HG02870 (cell line): ENCODE data around the gene ATRN.
"Not testable (repeated sequence)": the region's sequence is repeated elsewhere in the genome, so short reads cannot be mapped to it uniquely, and the experiment has no call there.

Experiments used
- ATAC-seq: cut with Tn5 transposase; IDR thresholded peaks from one replicate; pipeline ENCODE4 v1.9.1; 2021; ENCODE audit warnings: mild to moderate bottlenecking, moderate library complexity; ENCODE audit not compliant: unreplicated experiment

ATRN gene

DNA sequence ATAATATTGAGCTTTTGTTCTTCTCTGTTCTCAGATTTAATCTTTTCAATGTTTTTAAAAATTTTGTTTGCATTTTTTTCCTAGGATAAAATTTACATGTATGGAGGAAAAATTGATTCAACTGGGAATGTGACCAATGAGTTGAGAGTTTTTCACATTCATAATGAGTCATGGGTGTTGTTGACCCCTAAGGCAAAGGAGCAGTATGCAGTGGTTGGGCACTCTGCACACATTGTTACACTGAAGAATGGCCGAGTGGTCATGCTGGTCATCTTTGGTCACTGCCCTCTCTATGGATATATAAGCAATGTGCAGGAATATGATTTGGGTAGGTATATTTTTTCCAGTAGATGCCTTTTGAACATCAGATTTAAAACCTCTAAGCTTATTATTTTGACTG lies 89.8 kb downstream of the ATRN start:
- no peak for ATAC-seq

DNA sequence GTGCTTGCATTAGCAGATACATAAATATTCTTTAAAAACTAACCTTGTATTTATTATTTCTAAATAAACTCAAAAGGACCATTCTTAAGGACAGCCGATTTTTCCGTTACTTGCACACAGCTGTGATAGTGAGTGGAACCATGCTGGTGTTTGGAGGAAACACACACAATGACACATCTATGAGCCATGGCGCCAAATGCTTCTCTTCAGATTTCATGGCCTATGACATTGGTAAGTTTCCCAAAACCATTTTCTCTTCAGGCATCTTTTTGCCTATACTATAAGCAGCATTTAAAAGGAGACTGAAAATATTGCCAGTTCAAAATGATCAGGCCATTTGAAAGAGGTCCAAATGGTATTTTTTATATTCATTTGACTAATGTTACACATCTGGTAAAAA lies 92.3 kb downstream of the ATRN start:
- no peak for ATAC-seq

DNA sequence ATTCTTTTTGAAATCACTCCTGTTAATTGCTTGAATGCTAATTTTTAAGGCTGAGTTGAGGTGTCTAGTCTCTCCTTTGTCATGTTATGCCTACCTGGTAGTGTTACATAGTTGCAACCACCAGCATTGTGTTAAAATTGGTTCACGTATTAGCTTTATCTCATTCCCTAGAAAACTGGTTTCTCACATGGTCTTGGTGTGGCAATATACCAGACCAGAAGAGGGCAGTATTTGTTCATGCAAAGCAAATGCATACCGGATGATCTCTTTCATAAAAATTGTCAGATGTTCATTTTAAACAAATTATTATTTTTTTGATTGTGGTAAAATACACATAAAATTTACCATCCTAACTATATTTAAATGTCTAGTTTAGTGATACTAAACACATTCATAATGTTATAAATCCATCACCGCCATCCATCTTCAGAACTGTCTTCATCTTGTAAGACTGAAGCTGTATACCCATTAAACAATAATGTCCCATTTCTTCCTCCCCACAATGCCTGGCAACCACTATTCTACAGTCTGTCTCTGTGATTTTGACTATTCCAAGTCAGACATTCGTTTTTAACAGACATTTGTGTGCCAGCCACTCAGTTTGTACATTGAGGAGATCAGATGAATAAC lies 92.8 kb downstream of the ATRN start:
- no peak for ATAC-seq

DNA sequence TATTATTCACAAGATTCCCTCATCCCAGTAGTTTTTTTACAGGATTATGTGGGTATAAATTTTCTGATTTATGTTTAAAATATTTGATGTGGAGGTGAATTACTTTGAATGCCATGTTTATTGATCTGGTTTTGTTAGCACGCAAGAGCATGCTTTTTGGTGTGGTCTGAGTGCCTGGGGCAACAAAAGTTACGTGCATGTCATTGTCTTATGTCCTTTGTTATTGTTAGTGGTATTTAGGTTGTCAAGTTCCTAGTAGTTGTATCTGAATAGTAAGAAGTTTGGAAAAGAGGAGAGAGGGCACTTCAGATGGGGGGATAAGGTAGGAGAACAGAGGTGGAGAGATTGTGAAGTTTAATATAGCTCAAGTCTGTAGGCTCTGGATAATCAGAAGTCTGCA lies 95.0 kb downstream of the ATRN start:
- ATAC-seq, result no peak

DNA sequence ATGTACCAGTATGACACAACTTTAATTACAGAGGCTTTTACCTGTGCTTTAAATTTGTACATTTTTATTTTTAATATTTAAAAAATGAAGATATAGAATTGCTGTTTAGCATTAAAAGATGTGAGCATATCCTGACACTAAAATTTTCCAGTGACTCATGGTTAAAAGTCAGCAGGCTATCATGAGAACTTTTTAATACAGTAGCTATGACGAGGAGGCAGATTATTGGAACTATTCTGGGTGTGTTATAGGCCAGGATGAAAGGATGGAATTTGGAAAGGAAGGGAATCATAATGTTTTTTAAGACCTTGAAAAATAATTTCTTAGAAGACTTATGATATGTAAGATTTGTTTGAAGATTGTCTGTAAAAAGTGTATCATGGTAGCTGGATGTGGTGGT lies 101.3 kb downstream of the ATRN start:
- ATAC-seq, result no peak

DNA sequence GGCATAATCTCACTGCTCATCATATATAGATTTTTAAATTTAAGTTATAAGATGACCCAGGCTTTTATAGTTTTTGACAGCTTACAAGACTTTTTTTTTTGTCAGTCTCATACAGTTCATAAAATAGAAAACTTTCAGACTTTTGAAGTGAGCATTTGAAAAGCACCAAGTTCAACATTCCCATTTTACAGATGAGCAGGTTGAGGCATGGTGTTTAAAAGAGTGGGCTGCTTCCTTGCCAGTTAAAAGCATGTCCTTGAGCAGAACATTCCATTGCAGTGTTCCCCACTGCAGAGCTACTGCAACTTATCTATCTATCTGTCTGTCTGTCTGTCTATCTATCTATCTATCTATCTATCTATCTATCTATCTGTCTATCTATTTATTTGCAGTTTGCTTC lies 105.5 kb downstream of the ATRN start:
- no peak for ATAC-seq

DNA sequence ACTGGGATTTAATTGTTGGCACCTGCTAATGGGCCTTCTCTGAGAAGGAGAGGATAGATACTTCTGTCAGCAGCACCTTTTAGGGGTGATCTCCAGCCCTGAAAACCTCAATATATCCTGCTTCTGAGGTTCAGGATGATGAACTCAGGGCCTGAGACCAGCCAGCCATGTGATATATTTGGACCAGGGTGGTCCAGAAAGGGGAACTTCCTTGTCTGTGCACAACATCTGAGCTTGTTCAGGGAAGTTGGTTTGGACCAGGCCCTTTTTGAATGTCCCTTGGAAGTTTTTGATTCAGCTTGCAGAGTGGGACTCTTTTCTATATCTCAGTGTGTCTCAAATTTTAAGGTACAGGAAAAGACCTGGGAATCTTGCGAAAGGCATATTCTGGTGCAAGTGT lies 106.5 kb downstream of the ATRN start:
- no peak for ATAC-seq

DNA sequence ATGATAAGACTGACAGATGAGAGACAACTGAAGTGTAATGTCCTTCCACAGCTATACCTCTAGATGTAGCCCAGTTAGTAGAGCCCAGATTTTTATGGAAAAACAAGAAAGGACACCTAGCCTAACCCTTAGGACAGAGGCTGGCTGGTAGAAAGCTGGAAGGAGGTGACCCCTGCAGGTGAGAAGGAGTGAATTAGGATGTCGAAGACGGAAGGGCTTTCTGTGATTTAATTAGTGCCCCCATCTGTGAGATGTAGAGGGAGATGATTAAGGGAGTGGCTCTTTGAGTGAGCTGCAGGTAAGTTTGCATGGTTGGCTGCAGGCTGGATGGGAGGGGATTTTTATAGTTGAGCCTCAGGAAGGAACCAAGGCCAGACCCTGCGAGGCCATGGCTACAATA lies 109.6 kb downstream of the ATRN start:
- ATAC-seq, result no peak

DNA sequence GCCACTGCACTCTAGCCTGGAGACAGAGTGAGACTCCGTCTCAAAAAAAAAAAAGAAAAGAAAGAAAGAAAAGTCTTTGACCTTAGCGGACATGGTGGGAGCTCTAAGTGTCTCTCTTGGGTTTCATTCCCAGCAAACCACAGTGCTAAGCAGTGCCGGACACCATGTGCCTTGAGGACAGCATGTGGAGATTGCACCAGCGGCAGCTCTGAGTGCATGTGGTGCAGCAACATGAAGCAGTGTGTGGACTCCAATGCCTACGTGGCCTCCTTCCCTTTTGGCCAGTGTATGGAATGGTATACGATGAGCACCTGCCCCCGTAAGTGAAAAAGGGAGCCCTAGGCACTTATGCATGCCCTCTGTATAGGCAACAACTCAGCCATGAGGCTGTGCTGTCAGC lies 112.9 kb downstream of the ATRN start:
- ATAC-seq, result no peak

DNA sequence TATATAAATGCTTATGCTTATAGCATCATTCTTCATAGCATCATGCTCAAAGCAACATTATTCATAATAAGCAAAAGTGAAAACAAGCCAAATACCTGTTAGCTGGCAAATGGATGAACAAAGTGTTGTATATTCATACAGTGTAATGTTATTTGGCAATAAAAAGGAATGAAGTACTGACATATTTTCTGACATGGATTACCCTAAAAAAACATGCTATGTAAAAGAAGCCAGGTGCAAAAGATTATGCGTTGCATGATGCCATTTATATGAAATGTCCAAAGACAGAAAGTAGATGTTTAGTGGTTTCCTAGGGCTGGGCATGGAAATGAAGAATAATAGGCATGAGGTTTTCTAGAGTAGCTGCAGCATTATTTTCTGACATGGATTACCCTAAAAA lies 115.3 kb downstream of the ATRN start:
- no peak for ATAC-seq

DNA sequence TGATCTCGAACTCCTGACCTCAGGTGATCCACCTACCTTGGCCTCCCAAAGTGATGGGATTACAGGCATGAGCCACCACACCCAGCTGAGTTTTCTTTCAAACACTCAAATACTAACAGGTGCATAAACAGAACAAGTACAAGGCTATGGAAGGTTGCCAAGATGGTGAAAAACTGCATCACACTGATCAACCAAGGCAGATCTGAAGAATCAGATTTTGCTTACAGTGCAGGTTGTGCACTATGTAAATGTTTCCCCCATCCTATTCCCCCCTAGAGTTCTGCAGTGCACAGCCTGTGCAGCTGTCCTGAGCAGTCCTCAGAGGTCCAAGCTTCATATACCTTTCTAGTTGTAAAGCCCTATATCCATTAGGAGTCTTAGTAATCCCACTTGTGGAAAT lies 119.3 kb downstream of the ATRN start:
- ATAC-seq, result no peak

DNA sequence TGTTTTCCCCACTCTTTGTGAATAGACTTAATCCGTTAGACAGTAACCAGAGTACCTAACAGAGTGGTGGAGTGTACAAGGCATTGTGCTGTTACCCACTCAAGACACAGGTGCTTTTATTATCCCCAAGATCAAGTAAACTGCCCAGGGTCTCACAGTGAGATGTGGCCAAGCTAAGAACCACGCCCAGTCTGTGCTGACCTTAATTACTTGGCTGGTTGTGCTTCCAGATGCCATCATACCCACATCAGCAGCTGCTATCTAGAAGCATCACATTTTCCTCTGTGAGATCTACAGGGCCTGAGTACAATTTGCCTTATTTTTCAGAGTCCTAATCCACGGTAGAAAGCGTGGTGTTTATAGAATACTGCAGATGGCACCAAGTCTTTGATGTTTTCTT lies 122.1 kb downstream of the ATRN start:
- no peak for ATAC-seq

DNA sequence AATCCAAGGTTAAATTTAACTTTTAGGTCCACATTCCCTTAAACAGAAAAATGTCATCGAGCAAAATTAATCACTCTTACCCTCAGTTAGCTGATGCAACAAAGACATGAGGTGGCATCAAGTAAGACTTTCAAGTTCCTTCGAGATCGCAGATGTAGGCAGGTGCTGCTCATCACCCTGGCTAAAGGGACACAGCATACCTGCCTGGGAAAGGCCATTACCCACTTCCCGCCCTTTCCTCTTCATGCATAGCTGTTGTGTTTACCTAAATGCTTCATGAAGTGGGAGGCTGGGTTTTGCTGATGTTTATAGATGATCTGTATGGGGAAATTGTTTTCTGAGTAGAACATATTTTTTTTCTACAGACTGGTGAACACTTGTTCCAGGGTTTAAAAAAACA lies 124.7 kb downstream of the ATRN start:
- no peak for ATAC-seq

DNA sequence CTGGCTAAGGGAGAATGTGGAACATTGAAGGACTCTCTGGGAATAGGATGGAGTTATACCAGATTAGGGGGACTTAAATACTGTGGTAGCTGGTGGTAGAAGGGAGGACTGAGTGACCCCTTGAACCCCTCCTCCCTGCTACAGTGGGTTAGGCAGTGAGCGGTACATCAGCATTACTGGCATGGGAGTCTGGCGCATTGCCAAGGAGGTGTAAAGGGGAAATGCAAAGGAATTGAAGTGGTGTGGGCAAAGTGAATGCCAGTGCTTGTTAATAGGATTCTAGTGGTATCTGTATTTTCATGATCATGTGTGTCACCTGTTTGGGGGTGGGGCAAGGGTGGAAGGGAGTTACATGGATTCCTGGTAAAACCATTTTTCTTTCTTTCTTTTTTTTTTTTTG lies 132.3 kb downstream of the ATRN start:
- no peak for ATAC-seq

DNA sequence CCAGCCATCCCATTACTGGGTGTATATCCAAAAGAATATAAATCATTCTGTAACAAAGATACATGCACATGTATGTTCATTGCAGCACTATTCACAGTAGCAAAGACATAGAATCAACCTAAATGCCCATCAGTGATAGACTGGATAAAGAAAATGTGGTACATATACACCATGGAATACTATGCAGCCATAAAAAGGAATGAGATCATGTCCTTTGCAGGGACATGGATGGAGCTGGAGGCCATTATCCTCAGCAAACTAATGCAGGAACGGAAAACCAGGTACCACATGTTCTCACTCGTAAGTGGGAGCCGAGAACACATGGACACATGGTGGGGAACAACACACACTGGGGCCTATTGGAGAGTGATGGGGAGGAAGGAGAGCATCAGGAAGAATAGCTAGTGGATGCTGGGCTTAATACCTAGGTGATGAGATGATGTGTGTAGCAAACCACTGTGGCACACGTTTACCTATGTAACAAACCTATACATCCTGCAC lies 134.6 kb downstream of the ATRN start:
- not testable (repeated sequence) for ATAC-seq

DNA sequence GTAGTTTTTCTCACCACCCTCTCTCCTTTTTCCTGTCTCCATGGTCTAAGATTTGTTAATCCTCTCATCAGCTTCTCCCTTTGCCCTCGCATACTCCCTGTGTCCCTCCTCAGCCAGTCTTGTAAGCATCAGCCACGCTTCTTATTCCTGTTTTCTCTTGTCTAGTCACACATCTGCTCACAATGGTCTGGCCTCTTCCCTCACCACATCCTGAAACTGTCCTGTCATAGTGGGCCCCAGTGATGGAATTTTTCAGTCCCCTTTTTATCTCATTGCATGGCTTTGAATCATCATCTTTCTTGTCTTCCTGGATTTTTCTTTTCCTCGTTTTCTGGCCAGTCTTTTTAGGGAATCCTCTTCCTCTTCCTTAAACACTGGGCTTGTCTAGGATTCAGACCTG lies 135.2 kb downstream of the ATRN start:
- no peak for ATAC-seq

DNA sequence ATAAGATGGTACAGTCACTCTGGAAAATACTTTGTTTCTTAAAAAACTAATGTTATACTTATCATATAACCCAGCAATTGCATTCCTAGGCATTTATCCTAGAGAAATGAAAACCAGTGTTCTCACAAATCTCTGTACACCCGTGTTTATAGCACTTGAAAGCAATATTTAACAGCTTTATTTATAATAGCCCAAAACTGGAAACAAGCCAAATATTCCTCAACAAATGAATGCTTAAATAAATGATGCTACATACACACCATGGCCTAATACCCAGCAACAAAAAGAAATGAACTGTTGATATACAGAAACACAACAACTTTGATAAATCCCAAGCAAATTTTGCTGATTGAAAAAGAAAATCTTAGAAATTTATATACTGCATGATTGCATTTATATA lies 141.1 kb downstream of the ATRN start:
- no peak for ATAC-seq

DNA sequence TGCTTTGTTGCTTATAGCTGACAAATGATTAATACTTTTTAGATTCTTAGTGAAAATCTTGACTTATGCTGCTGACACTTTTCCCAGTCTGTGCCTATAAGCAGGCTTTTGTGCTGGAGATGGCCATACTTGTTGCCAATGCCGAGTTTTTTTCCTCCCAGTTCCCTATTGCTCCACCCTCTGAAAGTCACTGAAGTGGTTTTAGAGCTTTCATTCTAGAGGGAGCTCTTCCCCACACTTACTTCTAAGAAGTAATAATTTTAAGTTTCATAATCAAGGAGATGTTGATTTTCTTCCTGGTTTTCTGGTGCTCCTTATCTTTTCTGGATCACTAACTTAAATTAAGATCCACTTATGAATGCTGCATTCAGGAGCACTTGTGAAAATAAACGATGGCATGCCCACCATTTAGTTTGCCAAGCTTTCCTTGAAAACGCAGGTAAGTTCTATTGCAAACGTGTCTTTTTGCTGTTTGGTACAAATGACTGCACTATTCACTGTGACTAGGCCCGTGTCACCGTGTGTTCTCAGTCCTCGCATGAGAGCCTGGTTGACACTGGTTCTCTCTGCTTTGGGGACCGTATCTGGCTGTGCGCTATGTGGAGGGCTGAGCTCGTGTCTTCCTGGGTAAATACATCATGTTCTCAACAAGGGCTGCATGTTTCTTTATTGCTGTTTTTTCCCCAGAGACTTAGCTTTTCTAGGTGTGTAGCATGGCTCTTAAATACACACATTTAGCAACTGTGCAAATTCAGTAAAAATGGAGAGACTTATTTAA lies 142.2 kb downstream of the ATRN start:
- no peak for ATAC-seq

DNA sequence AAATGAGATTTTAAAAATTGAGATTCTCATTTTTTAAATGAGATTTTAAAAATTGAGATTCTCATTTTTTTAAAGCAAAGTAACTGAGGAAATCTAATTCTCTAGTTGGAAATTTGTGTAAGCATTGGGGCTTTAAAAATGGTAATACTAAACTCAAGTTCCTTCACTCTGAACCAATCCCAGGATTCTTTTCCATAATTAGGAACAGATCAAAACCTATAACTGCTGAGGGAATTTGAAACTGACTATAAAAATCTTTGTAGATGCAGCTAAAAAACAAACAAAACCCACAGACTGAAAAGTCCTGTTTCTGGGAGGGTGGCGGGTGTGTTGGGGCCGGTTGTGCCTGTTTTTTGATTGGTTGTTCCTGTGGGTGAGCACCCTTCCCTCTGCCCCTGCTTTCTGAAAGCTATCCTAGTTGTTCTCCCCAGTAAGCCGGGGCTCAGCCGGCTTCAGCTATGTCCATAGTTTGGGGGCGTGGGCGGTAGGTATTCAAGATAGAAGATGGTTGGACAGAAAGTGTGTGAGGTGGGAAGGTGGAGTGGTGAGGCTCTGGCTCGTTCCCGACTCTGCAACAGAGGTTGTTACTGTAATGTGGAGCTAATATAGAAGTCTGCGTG lies 143.1 kb downstream of the ATRN start:
- ATAC-seq, result no peak

DNA sequence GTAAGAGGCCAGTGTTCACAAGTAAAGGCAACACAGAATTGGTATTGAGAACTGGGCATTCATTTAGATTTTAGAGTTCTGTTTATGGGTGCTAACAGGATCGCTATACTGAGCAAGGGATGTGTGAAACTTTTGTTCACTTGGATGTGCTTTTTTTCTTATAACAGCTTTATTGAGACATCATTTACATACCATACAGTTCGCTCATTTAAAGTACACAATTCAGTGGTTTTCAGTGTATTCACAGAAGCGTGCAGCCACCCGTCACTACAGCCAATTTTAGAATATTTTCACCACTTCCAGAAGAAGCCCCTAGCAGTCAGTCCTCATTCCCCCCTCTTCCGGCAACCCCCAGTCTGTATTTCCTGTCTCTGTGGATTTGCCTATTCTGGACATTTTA lies 143.6 kb downstream of the ATRN start:
- ATAC-seq, result no peak

DNA sequence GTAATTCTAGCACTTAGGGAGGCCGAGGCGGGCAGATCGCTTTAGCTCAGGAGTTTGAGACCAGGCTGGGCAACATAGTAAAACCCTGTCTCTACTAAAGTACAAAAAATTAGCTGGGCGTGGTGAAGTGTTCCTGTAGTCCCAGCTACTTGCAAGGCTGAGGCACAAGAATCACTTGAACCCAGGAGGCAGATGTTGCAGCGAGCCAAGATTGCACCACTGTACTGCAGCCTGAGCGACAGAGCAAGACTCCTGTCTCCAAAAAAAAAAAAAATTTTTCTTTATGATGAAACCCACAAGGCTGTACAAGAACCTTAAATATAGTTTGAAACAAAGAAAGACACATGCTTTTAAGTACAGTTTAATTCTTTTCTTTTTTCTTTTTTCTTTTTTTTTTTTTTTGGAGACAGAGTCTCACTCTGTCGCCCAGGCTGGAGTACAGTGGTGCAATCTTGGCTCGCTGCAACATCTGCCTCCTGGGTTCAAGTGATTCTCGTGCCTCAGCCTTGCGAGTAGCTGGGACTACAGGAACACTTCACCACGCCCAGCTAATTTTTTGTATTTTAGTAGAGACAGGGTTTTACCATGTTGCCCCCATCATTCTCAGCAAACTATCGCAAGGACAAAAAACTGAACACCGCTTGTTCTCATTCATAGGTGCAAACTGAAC lies 144.5 kb downstream of the ATRN start:
- not testable (repeated sequence) for ATAC-seq

DNA sequence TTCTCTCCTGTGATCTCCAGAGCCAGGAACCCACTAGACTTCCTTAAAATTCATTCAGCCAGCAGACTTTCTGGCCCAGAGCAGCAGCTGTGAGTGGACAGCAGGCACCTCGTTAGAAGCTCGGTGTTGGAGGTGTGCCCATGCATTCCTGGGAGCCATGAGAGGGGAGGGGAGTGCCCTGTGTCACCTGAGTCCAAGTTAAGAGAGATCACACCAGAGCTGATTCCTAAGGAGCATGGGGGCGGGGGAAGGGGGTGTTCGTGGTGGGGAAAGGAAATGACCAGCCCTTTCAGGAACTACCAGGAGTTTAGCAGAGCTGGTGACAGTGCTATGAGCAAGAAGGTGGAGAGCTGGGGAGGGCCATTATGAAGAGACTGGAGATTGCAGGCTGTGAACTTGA lies 145.4 kb downstream of the ATRN start:
- no peak for ATAC-seq
